Colonic mucosa (tissue), 4 donors: ENCODE results near the gene PKMYT1. TPM values are rescaled to one million over a fixed set of nuclear protein-coding genes. Genes with fewer than 3 reads are reported as not detected.
A peak's percentile ranks its signal among the peaks of the same experiment; 100 is the strongest.

ENCODE experiments used
- DNase-seq: peaks from one replicate; pipeline ENCODE4 v3.0.0-alpha.2; 2020
- H3K27ac ChIP-seq: fragments of 200-600 bp; one replicate; pipeline ENCODE4 v1.8.0; 2021
- H3K27me3 ChIP-seq: fragments of 200-600 bp; one replicate; pipeline ENCODE4 v1.8.0; 2021
- H3K36me3 ChIP-seq: fragments of 200-600 bp; one replicate; pipeline ENCODE4 v1.8.0; 2021
- H3K4me1 ChIP-seq: fragments of 200-600 bp; one replicate; pipeline ENCODE4 v1.8.0; 2021; ENCODE audit warnings: mild to moderate bottlenecking
- H3K4me3 ChIP-seq: fragments of 200-600 bp; one replicate; pipeline ENCODE4 v1.8.0; 2021
- H3K9ac ChIP-seq, 2 donors: one replicate each; pipeline ENCODE4 v1.7.0; 2013; ENCODE audit warnings: control low read depth in 2 of 2, low read depth in 2 of 2, low read length in 2 of 2
- H3K9me3 ChIP-seq: fragments of 200-600 bp; one replicate; pipeline ENCODE4 v1.8.0; 2021
- intact Hi-C: fragments of 100-400 bp; cut with DNase I; formaldehyde crosslinking; loops from one replicate; pipeline ENCODE4 v1.14.1; 2022
- total RNA-seq, 2 donors: library from RNA; stranded (reverse); fragmentation: NEBNext Ultra II Directional in 1 of 2; extraction: Animal tissue kit (Norgen Biotek cat#: 25700) in 1 of 2; gene quantifications; one replicate each; pipeline ENCODE4 v1.2.1, GENCODE V29; 2021
- TF ChIP-seq, protein P1 (sequence below): fragments of 200-600 bp; IDR thresholded peaks from one replicate; pipeline ENCODE4 v1.8.0; 2022; ENCODE audit warnings: antibody characterized with exemption, mild to moderate bottlenecking
- donor health status: healthy.
- donor health status: DM: no; HTN: no; CAD: no.
- donor health status: DM: no; HTN: no; CAD: no.

PKMYT1 gene
- total RNA-seq, 2 donors from 2014 or later: 9.5 to 76.6 TPM

DNA sequence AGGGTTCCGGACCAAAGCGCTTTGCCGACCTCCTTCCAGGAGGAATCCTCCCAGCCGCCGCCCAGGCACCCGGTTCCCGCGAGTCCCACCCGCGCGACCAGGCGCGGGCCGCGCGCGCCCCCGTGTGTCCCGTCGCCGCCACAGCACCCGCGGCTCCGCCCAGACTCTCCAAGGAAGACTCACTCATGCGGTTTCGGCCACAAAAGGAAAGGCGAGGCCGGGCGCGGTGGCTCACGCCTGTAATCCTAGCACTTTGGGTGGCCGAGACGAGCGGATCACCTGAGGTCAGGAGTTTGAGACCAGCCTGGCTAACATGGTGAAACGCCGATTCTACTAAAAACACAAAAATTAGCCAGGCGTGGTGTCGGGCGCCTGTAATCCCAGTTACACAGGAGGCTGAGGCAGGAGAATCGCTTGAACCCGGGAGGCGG, 3.5 kb upstream of the PKMYT1 start:
- Histone ChIP-seq H3K4me1 (peaks cover 7% of the 10 kb centered on the region), H3K9ac (peak overlapping the region; percentile 26 to 50), H3K9me3 (no peaks in the 10 kb centered on the region), H3K27ac (no peak overlapping the region), H3K4me3 (no peak overlapping the region), H3K27me3 (no peaks in the 10 kb centered on the region), H3K36me3 (no peaks in the 10 kb centered on the region)
- TF ChIP-seq, protein P1, sequence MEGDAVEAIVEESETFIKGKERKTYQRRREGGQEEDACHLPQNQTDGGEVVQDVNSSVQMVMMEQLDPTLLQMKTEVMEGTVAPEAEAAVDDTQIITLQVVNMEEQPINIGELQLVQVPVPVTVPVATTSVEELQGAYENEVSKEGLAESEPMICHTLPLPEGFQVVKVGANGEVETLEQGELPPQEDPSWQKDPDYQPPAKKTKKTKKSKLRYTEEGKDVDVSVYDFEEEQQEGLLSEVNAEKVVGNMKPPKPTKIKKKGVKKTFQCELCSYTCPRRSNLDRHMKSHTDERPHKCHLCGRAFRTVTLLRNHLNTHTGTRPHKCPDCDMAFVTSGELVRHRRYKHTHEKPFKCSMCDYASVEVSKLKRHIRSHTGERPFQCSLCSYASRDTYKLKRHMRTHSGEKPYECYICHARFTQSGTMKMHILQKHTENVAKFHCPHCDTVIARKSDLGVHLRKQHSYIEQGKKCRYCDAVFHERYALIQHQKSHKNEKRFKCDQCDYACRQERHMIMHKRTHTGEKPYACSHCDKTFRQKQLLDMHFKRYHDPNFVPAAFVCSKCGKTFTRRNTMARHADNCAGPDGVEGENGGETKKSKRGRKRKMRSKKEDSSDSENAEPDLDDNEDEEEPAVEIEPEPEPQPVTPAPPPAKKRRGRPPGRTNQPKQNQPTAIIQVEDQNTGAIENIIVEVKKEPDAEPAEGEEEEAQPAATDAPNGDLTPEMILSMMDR: peak; percentile 96
- DNase-seq: peak; percentile 89
- intact Hi-C loops: no loop called here

DNA sequence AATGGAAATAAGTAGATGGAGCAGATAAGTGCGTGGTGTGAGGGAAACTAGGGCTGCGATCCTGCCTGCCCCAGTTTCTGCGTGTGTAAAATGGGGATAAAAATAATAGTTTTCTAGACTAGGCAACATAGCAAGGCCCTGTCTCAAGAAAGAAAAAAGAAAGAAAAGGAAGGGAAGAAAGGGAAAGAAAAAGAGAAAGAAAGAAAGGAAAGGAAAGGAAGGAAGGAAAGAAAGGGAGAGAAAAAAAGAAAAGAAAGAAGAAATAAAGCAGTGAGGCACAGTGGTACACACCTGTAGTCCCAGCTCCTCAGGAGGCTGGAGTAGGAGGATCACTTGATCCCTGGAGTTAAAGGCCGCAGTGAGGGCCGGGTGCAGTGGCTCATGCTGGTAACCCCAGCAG, 2.2 kb upstream of the PKMYT1 start:
- TF ChIP-seq, protein P1: no peak
- H3K4me3 ChIP-seq: no peak overlapping the region
- H3K9me3 ChIP-seq: no peaks in the 10 kb centered on the region
- no peaks in the 10 kb centered on the region for H3K27me3 ChIP-seq
- H3K27ac ChIP-seq: no peak overlapping the region
- H3K4me1 ChIP-seq: peaks cover 7% of the 10 kb centered on the region
- no peaks in the 10 kb centered on the region for H3K36me3 ChIP-seq
- intact Hi-C loops: no loop called here
- no peak overlapping the region for H3K9ac ChIP-seq
- no peak for DNase-seq

DNA sequence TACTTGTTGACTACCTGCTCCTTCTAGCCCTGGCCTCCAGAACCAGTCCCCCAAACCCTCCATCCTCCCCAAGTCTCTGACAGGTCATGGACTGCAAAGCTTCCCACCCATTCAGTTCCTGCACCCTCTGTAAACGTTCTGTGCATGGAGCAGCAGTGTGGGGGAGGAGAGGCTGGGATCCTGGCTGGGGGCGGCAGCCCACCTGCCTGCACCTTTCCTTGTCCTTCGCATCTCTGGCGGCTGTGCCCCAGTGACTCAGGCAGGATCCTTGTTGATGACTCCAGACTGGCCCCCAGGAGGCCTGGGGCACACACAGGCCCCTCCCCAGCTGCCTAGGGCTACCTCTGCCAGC, 1.6 kb upstream of the PKMYT1 start:
- H3K9ac ChIP-seq: no peak overlapping the region
- no peak overlapping the region for H3K4me3 ChIP-seq
- TF ChIP-seq, protein P1: no peak
- no peaks in the 10 kb centered on the region for H3K9me3 ChIP-seq
- H3K27me3 ChIP-seq: no peaks in the 10 kb centered on the region
- H3K27ac ChIP-seq: no peak overlapping the region
- H3K4me1 ChIP-seq: peaks cover 7% of the 10 kb centered on the region
- H3K36me3 ChIP-seq: no peaks in the 10 kb centered on the region
- DNase-seq: no peak
- intact Hi-C loops: no loop called here

DNA sequence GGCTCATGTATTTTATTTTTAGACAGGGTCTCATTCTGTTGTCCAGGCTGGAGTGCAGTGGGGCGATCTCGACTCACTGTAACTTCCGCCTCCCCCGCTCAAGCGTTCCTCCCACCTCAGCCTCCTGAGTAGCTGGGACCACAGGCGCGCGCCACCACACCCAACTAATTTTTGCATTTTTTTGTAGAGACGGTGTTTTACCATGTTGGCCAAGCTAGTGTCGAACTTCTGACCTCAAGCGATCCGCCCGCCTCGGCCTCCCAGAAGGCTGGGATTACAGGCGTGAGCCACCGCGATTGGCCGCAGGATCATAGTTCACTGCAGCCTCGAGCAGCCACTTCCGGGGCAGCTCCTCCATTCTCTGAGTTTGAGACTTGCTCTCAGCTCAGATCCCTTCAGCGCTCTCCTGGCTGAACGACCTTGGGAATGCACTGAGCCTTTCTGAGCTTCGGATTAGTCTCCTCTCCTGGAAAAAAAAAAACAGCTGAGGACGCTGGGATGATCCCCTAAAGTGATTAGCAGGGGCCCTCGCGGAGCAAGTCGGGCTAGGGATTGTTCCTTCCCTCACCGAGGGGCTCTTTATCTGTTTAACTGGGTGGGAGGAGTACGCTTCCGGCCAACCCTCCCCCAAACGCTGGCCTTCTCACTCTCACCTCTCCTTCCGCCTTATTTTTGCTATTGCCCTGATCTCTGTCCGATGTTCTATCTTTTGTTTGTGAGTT, 1.1 kb upstream of the PKMYT1 start:
- DNase-seq: peak; percentile 40
- Histone ChIP-seq H3K9me3 (no peaks in the 10 kb centered on the region), H3K36me3 (no peaks in the 10 kb centered on the region), H3K27me3 (no peaks in the 10 kb centered on the region), H3K4me3 (peak overlapping the region; percentile 84), H3K27ac (no peak overlapping the region), H3K4me1 (peaks cover 7% of the 10 kb centered on the region), H3K9ac (peak overlapping the region in 1 of 2 donors; percentile 90)
- TF ChIP-seq, protein P1: no peak
- intact Hi-C loops: no loop called here

DNA sequence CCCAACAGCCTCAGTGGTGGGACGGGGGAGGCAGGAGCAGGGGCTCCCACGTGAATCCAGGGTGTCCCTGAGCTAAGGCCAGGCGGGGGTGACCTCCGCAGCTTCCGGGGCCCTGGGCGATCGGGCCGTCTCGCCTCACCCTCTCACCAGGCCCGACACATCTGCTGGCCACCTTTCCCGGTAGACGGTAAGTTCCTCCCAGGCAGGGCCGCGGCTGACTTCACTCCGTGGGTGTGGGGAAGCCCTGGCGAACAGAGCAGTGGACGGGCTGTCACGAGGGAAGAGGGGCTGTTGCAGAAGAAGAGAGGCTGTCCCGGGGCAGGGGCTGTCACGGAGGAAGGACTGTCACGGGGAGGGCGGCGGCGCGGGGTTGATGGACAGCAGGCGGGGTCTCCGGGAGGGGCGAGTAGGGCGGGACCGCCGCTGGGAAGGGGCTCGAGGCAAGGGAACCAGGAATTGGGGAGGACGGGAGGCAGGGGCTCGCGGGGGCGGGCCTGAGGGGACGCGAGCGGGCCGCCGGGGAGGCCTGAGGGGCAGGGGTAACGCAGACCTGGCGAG, 498 bp downstream of the PKMYT1 start:
- H3K9me3 ChIP-seq: no peaks in the 10 kb centered on the region
- H3K27me3 ChIP-seq: no peaks in the 10 kb centered on the region
- peak overlapping the region in 1 of 2 donors; percentile 38 for H3K9ac ChIP-seq
- no peaks in the 10 kb centered on the region for H3K36me3 ChIP-seq
- H3K27ac ChIP-seq: no peak overlapping the region
- TF ChIP-seq, protein P1: no peak
- intact Hi-C loops: no loop called here
- peak; percentile 46 for DNase-seq
- peaks cover 7% of the 10 kb centered on the region for H3K4me1 ChIP-seq
- H3K4me3 ChIP-seq: peak overlapping the region; percentile 84
